ENCODE data around the gene B3GAT1. TPM values are rescaled to one million over a fixed set of nuclear protein-coding genes. Genes with fewer than 3 reads are reported as not detected.

Gene B3GAT1
- polyA plus RNA-seq, 1 donor from 2014 or later: 28.2 TPM

DNA sequence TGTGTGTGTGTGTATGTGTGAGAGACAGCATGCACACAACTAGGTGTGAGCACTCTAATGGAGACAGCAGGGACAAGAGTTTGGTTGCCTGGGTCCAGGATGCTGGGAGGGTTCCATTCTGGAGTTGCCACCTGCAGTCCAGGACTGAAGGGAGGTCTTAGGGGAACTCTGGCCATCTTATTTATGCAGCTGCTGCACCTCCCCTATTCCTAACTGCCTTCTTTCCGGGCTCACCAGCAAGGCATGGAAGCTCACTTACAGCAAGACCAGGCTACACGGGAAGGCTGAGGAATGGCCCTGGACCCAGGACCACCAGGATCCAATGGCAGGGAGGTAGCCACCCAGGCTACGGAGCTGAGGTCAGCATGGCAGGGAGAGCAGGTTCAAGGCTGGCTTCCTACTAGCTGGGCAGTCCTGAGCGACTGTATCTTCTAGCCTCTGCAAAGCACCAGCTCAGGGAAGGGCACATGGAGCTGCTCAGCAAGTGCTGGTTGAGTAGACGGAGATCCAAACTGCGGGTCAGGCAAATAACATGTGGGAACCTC is 42.2 kb upstream of the B3GAT1 start:
- Histone ChIP-seq H3K9me2 (ENCODE audit: insufficient read depth, low read length) (no peaks in the 10 kb centered on the region), H3K9ac (ENCODE audit: low read length) (no peak overlapping the region), H3K36me3 (ENCODE audit: insufficient read depth, low read length) (no peaks in the 10 kb centered on the region), H2AFZ (ENCODE audit: low read depth, low read length) (no peak overlapping the region), H3K4me2 (ENCODE audit: low read length) (no peak overlapping the region), H3K9me3 (ENCODE audit: low read length) (peaks cover 5% of the 10 kb centered on the region), H4K20me1 (ENCODE audit: insufficient read depth) (no peaks in the 10 kb centered on the region), H3K79me2 (replicated peaks; ENCODE audit: insufficient read depth, low read length) (no peaks in the 10 kb centered on the region), H3F3A (ENCODE audit: insufficient read depth, low read length, poor library complexity, severe bottlenecking) (no peaks in the 10 kb centered on the region), H3K4me3 (ENCODE audit: low read length) (no peak overlapping the region), H3K27ac (ENCODE audit: low read length) (no peak overlapping the region), H3K27me3 (ENCODE audit: insufficient read depth, low read depth, low read length) (no peaks in the 10 kb centered on the region)
- no peak for TF ChIP-seq TAF1 (IDR thresholded peaks at IDR 0.05; ENCODE audit: low read depth)
- no peak for TF ChIP-seq EZH2 (IDR thresholded peaks at IDR 0.05; ENCODE audit: borderline replicate concordance, insufficient read depth, low read length, poor library complexity, severe bottlenecking)
- TF ChIP-seq, protein P1, sequence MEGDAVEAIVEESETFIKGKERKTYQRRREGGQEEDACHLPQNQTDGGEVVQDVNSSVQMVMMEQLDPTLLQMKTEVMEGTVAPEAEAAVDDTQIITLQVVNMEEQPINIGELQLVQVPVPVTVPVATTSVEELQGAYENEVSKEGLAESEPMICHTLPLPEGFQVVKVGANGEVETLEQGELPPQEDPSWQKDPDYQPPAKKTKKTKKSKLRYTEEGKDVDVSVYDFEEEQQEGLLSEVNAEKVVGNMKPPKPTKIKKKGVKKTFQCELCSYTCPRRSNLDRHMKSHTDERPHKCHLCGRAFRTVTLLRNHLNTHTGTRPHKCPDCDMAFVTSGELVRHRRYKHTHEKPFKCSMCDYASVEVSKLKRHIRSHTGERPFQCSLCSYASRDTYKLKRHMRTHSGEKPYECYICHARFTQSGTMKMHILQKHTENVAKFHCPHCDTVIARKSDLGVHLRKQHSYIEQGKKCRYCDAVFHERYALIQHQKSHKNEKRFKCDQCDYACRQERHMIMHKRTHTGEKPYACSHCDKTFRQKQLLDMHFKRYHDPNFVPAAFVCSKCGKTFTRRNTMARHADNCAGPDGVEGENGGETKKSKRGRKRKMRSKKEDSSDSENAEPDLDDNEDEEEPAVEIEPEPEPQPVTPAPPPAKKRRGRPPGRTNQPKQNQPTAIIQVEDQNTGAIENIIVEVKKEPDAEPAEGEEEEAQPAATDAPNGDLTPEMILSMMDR (IDR thresholded peaks at IDR 0.05; ENCODE audit: poor library complexity, severe bottlenecking): no peak
- TF ChIP-seq SMC3 (conservative IDR thresholded peaks at IDR 0.05; ENCODE audit: poor library complexity): no peak
- TF ChIP-seq RAD21 (conservative IDR thresholded peaks at IDR 0.05): no peak
- no peak for TF ChIP-seq MXI1 (conservative IDR thresholded peaks at IDR 0.05; ENCODE audit: poor library complexity, severe bottlenecking)
- TF ChIP-seq, protein P2, sequence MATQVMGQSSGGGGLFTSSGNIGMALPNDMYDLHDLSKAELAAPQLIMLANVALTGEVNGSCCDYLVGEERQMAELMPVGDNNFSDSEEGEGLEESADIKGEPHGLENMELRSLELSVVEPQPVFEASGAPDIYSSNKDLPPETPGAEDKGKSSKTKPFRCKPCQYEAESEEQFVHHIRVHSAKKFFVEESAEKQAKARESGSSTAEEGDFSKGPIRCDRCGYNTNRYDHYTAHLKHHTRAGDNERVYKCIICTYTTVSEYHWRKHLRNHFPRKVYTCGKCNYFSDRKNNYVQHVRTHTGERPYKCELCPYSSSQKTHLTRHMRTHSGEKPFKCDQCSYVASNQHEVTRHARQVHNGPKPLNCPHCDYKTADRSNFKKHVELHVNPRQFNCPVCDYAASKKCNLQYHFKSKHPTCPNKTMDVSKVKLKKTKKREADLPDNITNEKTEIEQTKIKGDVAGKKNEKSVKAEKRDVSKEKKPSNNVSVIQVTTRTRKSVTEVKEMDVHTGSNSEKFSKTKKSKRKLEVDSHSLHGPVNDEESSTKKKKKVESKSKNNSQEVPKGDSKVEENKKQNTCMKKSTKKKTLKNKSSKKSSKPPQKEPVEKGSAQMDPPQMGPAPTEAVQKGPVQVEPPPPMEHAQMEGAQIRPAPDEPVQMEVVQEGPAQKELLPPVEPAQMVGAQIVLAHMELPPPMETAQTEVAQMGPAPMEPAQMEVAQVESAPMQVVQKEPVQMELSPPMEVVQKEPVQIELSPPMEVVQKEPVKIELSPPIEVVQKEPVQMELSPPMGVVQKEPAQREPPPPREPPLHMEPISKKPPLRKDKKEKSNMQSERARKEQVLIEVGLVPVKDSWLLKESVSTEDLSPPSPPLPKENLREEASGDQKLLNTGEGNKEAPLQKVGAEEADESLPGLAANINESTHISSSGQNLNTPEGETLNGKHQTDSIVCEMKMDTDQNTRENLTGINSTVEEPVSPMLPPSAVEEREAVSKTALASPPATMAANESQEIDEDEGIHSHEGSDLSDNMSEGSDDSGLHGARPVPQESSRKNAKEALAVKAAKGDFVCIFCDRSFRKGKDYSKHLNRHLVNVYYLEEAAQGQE (IDR thresholded peaks at IDR 0.05; ENCODE audit: borderline replicate concordance): no peak
- no peak for TF ChIP-seq EP300 (conservative IDR thresholded peaks at IDR 0.05; ENCODE audit: poor library complexity, severe bottlenecking)

DNA sequence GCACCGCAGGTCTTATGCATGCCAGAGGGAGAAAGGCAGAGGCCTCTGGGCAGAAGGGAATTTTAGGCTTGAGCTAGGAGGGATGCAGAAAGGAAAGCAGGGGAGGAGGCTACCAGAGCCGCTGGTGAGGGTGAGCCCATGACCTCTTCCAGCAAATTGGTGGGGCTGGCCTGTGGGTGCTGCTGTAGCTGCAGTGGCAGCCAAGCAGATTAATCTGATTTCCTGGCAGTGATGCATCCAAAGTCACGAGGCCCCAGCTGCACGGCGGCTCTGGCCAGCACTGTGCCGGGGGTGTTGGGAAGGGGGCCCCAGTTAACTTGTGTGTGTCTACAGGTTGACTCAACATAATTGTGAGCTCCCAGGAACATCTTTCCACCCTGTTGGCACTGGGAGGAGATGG is 41.4 kb upstream of the B3GAT1 start:
- no peaks in the 10 kb centered on the region for H3K79me2 ChIP-seq (replicated peaks; ENCODE audit: insufficient read depth, low read length)
- peaks cover 5% of the 10 kb centered on the region for H3K9me3 ChIP-seq (ENCODE audit: low read length)
- no peaks in the 10 kb centered on the region for H4K20me1 ChIP-seq (ENCODE audit: insufficient read depth)
- no peak overlapping the region for H3K4me2 ChIP-seq (ENCODE audit: low read length)
- H2AFZ ChIP-seq (ENCODE audit: low read depth, low read length): no peak overlapping the region
- H3K27ac ChIP-seq (ENCODE audit: low read length): no peak overlapping the region
- no peaks in the 10 kb centered on the region for H3F3A ChIP-seq (ENCODE audit: insufficient read depth, low read length, poor library complexity, severe bottlenecking)
- TF ChIP-seq POLR2AphosphoS5 (IDR thresholded peaks at IDR 0.05) (no peak), RAD21 (conservative IDR thresholded peaks at IDR 0.05) (no peak), TAF1 (IDR thresholded peaks at IDR 0.05; ENCODE audit: low read depth) (no peak), MXI1 (conservative IDR thresholded peaks at IDR 0.05; ENCODE audit: poor library complexity, severe bottlenecking) (no peak), SMC3 (conservative IDR thresholded peaks at IDR 0.05; ENCODE audit: poor library complexity) (no peak), EP300 (conservative IDR thresholded peaks at IDR 0.05; ENCODE audit: poor library complexity, severe bottlenecking) (no peak), EZH2 (IDR thresholded peaks at IDR 0.05; ENCODE audit: borderline replicate concordance, insufficient read depth, low read length, poor library complexity, severe bottlenecking) (no peak)
- TF ChIP-seq, protein P1 (IDR thresholded peaks at IDR 0.05; ENCODE audit: poor library complexity, severe bottlenecking): no peak
- TF ChIP-seq, protein P2 (IDR thresholded peaks at IDR 0.05; ENCODE audit: borderline replicate concordance): no peak
- H3K4me3 ChIP-seq (ENCODE audit: low read length): no peak overlapping the region
- no peaks in the 10 kb centered on the region for H3K27me3 ChIP-seq (ENCODE audit: insufficient read depth, low read depth, low read length)
- no peak overlapping the region for H3K9ac ChIP-seq (ENCODE audit: low read length)
- no peaks in the 10 kb centered on the region for H3K9me2 ChIP-seq (ENCODE audit: insufficient read depth, low read length)
- H3K36me3 ChIP-seq (ENCODE audit: insufficient read depth, low read length): no peaks in the 10 kb centered on the region
